Mononuclear cell (primary cell): Measurements from ENCODE around the gene TTC7B. TPM values are rescaled to one million over a fixed set of nuclear protein-coding genes. Genes with fewer than 3 reads are reported as not detected.

Source experiments
- H3K27me3 ChIP-seq: 2 replicates; pipeline ENCODE4 v1.6.0; 2011; ENCODE audit warnings: low read length, control low read depth; ENCODE audit not compliant: insufficient read depth
- H3K4me1 ChIP-seq: 2 replicates; pipeline ENCODE4 v1.5.1; 2011; ENCODE audit warnings: mild to moderate bottlenecking, low read length, control low read depth; ENCODE audit not compliant: insufficient read depth
- H3K4me3 ChIP-seq: 2 replicates; pipeline ENCODE4 v1.5.1; 2011; ENCODE audit warnings: mild to moderate bottlenecking, low read length, moderate library complexity
- H3K9me3 ChIP-seq: 2 replicates; pipeline ENCODE4 v1.5.1; 2011; ENCODE audit warnings: low read depth, mild to moderate bottlenecking, control low read depth, low read length
- total RNA-seq: library from RNA; depleted of rRNA; stranded (reverse); fragments of >200 nt; gene quantifications from one replicate; pipeline ENCODE4 v1.2.3, GENCODE V29; 2012

Gene TTC7B
- total RNA-seq, 1 donor: 8.3 TPM

DNA sequence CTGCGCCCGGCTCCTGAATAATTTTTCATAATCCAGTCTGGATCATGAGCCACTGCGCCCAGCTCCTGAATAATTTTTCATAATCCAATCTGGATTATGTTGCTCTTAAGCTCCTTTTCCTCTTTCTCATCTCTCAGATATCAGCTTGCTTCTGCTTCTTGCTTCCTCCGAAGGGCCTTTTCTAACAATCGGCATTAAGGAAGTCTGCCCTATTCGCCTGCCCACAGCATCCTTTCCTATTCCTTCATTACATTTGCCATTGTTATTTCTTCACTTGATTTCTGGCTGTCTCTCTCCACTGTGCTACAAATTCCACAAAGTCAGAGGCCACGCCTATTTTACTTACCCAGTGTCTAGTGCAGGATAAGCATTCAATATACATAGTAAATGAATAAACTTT, 83.5 kb downstream of the TTC7B start:
- Histone ChIP-seq H3K9me3 (no peaks in the 10 kb centered on the region), H3K27me3 (no peaks in the 10 kb centered on the region), H3K4me1 (peaks cover 22% of the 10 kb centered on the region), H3K4me3 (no peak overlapping the region)

- H3K4me1 ChIP-seq: peaks cover 22% of the 10 kb centered on the region
- no peak overlapping the region for H3K4me3 ChIP-seq
- H3K9me3 ChIP-seq: no peaks in the 10 kb centered on the region
- no peaks in the 10 kb centered on the region for H3K27me3 ChIP-seq
Measured at GRCh38 chr14:90732139-90732538, 84.1 kb downstream of the TTC7B start.

DNA sequence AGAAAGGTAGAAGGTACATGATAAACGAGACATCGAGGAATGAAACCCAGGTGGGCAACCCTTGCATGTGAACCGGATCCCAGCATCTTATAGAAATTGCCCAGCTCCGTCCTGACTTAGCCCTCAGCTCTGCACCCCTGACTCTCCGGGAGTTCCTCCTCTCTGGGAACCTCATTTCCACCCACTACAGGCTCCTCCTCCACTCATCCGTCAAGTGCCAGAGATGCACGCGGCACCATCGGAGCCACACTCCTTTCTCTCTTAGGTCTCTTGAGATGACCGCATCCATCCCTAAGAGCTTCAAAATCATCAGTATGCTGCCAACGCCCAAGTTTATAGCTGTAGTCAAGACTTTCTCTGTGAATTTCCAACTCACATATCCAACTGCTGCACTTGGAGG, 84.7 kb downstream of the TTC7B start:
- H3K4me3 ChIP-seq: no peak overlapping the region
- peaks cover 22% of the 10 kb centered on the region for H3K4me1 ChIP-seq
- no peaks in the 10 kb centered on the region for H3K9me3 ChIP-seq
- H3K27me3 ChIP-seq: no peaks in the 10 kb centered on the region

- Histone ChIP-seq H3K4me1 (peaks cover 22% of the 10 kb centered on the region), H3K27me3 (no peaks in the 10 kb centered on the region), H3K4me3 (no peak overlapping the region), H3K9me3 (no peaks in the 10 kb centered on the region)
Measured at GRCh38 chr14:90730206-90730766, 85.9 kb downstream of the TTC7B start.

DNA sequence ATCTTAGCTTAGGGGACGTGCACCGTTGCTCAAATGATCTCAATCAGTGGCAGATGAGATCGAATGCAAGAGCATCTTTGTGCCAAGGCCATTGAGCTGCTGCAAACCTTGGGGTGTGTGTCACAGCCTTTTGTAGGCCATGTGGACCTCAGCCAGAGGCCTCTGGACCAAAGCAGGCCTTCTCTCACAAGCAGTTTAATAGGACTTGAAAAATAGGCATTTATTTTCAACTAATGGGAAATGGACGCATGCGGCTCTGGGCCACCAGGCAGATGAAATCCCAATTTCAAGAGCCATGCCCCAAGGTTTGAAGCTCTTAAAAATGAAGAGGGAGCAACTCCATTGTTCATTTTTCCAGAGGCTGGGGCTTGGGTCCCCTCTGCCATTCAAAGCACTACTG, 87.3 kb downstream of the TTC7B start:
- no peaks in the 10 kb centered on the region for H3K27me3 ChIP-seq

GRCh38 chr14:90727082-90727481, 89.1 kb downstream of the TTC7B start:
- H3K27me3 ChIP-seq: no peaks in the 10 kb centered on the region
- H3K9me3 ChIP-seq: no peaks in the 10 kb centered on the region
- H3K4me1 ChIP-seq: peaks cover 20% of the 10 kb centered on the region
- no peak overlapping the region for H3K4me3 ChIP-seq

More for the DNA sequence above, 87.3 kb downstream of the TTC7B start:
- Histone ChIP-seq H3K9me3 (no peaks in the 10 kb centered on the region), H3K4me1 (peaks cover 22% of the 10 kb centered on the region), H3K4me3 (no peak overlapping the region)

- no peaks in the 10 kb centered on the region for H3K9me3 ChIP-seq
- no peak overlapping the region for H3K4me3 ChIP-seq
- peaks cover 21% of the 10 kb centered on the region for H3K4me1 ChIP-seq
- H3K27me3 ChIP-seq: no peaks in the 10 kb centered on the region
Measured at GRCh38 chr14:90726656-90727055, 89.6 kb downstream of the TTC7B start.

DNA sequence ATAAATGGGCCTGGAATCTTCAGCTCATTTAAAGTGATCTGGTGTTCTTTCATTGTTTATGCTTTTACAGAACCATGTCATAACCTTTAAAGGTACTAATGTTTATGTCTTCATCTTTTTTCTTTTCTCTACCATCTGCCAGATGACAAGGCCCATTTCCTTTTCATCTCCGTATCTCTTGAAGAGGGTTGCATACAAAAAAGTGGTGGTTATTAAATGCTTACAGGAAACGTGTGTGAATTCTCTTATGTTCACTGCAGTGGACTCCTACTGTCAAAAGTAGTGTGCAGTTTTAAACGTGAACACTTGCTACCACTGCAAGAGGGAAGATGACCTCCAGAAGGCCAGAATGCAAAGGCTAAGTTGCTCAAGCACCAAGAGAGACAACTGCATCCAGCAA, 91.4 kb downstream of the TTC7B start:
- H3K9me3 ChIP-seq: no peaks in the 10 kb centered on the region
- no peak overlapping the region for H3K4me3 ChIP-seq
- H3K4me1 ChIP-seq: peaks cover 15% of the 10 kb centered on the region
- H3K27me3 ChIP-seq: no peaks in the 10 kb centered on the region

GRCh38 chr14:90722590-90722989, 93.6 kb downstream of the TTC7B start:
- H3K27me3 ChIP-seq: no peaks in the 10 kb centered on the region
- H3K4me3 ChIP-seq: no peak overlapping the region
- peaks cover 15% of the 10 kb centered on the region for H3K4me1 ChIP-seq
- H3K9me3 ChIP-seq: no peaks in the 10 kb centered on the region

DNA sequence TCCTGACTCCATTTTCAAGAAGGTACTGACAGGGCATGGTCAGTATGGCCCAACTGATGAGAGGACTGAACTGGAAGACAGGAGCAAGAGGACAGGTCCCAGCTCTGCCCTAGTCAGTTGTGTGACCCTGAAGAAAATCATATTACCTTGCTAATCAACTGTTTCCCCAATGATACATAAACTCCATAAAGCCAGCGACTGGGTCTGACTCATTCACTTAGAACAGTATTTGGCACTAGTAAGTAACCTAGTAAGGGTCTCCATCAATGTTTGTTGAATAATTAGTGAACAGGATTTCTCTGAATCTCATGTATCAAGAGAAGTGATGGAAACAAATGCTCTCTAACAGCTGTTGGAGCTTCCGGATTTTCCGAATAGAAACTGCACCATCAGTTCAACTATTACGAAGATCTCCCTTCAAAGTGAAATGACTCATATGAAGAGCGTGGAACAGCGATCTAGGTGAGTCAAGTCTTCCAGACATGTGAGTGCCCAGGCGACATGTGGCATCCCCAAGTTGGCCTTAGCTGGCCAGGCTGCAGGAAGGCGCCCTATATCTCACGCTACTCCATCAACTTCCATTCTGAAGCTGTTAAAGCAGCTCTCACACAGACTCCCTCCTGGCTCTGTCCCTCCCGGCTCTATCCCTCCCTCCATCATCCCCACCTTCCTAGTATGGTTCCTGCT, 94.5 kb downstream of the TTC7B start:
- H3K4me1 ChIP-seq: peaks cover 15% of the 10 kb centered on the region
- no peak overlapping the region for H3K4me3 ChIP-seq
- no peaks in the 10 kb centered on the region for H3K27me3 ChIP-seq
- H3K9me3 ChIP-seq: no peaks in the 10 kb centered on the region

DNA sequence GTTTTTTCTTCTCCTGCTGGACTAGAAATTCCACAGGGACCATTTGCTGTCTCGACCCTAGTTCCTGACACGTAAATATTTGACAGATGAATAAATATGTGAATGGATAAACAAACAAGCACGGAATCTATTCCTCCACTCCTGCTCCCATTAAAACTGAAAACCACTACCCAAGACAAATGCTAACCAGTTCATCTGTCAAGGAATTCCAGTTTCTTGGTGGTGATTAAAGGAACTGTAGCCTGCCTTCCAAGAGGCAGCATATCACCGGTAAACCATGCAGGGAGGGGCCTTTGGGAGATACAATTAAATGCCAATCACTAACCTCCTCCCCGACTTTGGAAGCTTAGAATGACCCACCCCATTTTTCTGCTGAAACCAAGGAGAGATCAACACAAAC, 95.4 kb downstream of the TTC7B start:
- H3K27me3 ChIP-seq: no peaks in the 10 kb centered on the region
- H3K4me3 ChIP-seq: no peak overlapping the region
- peaks cover 15% of the 10 kb centered on the region for H3K4me1 ChIP-seq
- no peaks in the 10 kb centered on the region for H3K9me3 ChIP-seq

- no peaks in the 10 kb centered on the region for H3K27me3 ChIP-seq
- no peak overlapping the region for H3K4me3 ChIP-seq
- peaks cover 15% of the 10 kb centered on the region for H3K4me1 ChIP-seq
- H3K9me3 ChIP-seq: no peaks in the 10 kb centered on the region
Measured at GRCh38 chr14:90720336-90720735, 95.9 kb downstream of the TTC7B start.

DNA sequence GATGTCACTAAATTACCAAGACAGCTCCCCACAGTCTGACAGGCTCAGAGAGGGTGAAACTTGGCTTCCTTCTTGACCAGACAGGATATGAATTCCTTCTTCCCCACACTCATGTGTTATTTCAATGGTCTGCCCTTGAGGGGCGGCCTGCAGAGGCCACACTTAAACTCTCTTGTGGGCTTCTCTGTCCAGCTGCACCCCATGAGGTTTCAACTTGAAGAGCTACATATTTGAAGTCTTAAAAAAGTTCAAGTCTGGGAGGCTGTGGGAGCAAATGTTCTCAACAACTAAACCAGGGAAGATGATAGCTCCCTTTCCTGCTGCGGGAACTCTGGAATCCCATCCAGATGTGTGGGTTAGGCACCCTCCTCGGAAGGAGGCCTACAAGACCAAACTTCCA, 98.3 kb downstream of the TTC7B start:
- Histone ChIP-seq H3K27me3 (no peaks in the 10 kb centered on the region), H3K9me3 (no peaks in the 10 kb centered on the region), H3K4me1 (peaks cover 11% of the 10 kb centered on the region), H3K4me3 (no peak overlapping the region)

GRCh38 chr14:90715993-90716392, 100.2 kb downstream of the TTC7B start:
- H3K9me3 ChIP-seq: no peaks in the 10 kb centered on the region
- H3K4me1 ChIP-seq: no peaks in the 10 kb centered on the region
- no peak overlapping the region for H3K4me3 ChIP-seq
- H3K27me3 ChIP-seq: no peaks in the 10 kb centered on the region

DNA sequence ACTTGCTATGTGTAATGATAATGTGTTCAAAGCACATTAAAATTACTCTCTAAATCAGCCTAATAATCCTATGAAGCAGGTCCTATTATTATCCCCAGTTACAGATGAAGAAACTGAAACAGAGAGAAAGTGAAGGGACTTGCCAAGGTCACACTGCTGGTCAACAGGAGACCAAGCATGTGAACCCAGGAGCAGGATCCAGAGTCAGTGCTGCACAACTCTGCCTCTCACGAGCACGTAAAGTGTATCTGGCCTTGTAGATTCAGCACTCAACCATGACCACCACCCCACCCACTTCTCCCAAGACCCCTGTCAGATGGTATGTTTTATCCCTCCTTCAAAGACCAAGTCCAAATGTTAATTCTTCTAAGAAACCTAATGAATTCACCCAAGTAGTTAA, 100.7 kb downstream of the TTC7B start:
- H3K9me3 ChIP-seq: no peaks in the 10 kb centered on the region
- H3K4me3 ChIP-seq: no peak overlapping the region
- no peaks in the 10 kb centered on the region for H3K4me1 ChIP-seq
- H3K27me3 ChIP-seq: no peaks in the 10 kb centered on the region

- no peaks in the 10 kb centered on the region for H3K27me3 ChIP-seq
- no peak overlapping the region for H3K4me3 ChIP-seq
- no peaks in the 10 kb centered on the region for H3K9me3 ChIP-seq
- H3K4me1 ChIP-seq: no peaks in the 10 kb centered on the region
Measured at GRCh38 chr14:90714811-90715210, 101.4 kb downstream of the TTC7B start.
